Lower leg skin (tissue), 4 donors: ENCODE results near the gene CLDN16. TPM values are rescaled to one million over a fixed set of nuclear protein-coding genes. Genes with fewer than 3 reads are reported as not detected.

Experiments used
- DNase-seq, 2 donors: peaks; one replicate each; pipeline ENCODE4 v3.0.0-alpha.2; 2019; ENCODE audit warnings: low spot score in 2 of 2
- H3K4me3 ChIP-seq: fragments of 200-600 bp; sonication (generic); 2 replicates; pipeline ENCODE4 v1.5.1; 2017; ENCODE audit warnings: mild to moderate bottlenecking, low read depth; ENCODE audit not compliant: poor library complexity, severe bottlenecking
- POLR2A ChIP-seq, 2 donors: fragments of 450-650 bp; IDR thresholded peaks; one replicate each; pipeline ENCODE4 v1.6.1; 2016 to 2017; ENCODE audit warnings: antibody characterized with exemption in 2 of 2, mild to moderate bottlenecking in 1 of 2, moderate library complexity in 1 of 2
- WGBS, 2 donors: methylation state at CpG; one replicate each; pipeline ENCODE4 v1.1.5; 2018; 5-methylcytosine and 5-hydroxymethylcytosine counted together
- intact Hi-C: fragments of 100-400 bp; cut with DNase I; formaldehyde crosslinking; loops from one replicate; pipeline ENCODE4 v1.15.0; 2023; ENCODE audit warnings: low total_unique reads
- total RNA-seq, 4 donors: library from RNA; depleted of rRNA; stranded (reverse); fragments of >200 nt; gene quantifications; one replicate each; pipeline ENCODE4 v1.1.0, GENCODE V29; 2016
- TF ChIP-seq, protein P1 (sequence below), 3 donors: fragments of 450-650 bp; IDR thresholded peaks; one replicate each; pipeline ENCODE4 v1.5.1; 2016; ENCODE audit warnings: antibody characterized with exemption in 3 of 3, mild to moderate bottlenecking in 3 of 3, moderate library complexity in 2 of 3

Gene CLDN16
- total RNA-seq, 4 donors from 2014 or later: 1.1 to 5.1 (median 2.2) TPM

DNA sequence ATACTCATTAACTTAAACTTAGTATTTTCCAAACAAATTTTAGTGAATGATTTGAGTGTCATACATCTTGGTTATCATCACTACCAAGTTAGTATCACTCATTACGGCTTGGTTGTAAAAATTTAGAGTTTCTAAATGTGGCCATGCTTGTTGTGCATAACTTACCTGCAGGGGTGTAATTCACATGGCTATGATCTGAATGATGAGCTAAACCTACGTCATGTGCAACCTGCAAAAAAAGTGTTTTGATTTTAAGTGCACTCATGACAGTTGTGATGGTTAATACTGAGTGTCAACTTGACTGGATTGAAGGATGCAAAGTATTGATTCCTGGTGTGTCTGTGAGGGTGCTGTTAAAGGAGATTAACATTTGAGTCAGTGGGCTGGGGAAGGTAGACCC lies 17.6 kb upstream of the CLDN16 start:
- TF ChIP-seq, protein P1, sequence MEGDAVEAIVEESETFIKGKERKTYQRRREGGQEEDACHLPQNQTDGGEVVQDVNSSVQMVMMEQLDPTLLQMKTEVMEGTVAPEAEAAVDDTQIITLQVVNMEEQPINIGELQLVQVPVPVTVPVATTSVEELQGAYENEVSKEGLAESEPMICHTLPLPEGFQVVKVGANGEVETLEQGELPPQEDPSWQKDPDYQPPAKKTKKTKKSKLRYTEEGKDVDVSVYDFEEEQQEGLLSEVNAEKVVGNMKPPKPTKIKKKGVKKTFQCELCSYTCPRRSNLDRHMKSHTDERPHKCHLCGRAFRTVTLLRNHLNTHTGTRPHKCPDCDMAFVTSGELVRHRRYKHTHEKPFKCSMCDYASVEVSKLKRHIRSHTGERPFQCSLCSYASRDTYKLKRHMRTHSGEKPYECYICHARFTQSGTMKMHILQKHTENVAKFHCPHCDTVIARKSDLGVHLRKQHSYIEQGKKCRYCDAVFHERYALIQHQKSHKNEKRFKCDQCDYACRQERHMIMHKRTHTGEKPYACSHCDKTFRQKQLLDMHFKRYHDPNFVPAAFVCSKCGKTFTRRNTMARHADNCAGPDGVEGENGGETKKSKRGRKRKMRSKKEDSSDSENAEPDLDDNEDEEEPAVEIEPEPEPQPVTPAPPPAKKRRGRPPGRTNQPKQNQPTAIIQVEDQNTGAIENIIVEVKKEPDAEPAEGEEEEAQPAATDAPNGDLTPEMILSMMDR (IDR thresholded peaks at IDR 0.05): no peak
- TF ChIP-seq POLR2A (IDR thresholded peaks at IDR 0.05): no peak
- DNase-seq: no peak
- intact Hi-C loops: no loop called here
- WGBS, 2 donors: 62 to 69% methylated on average over 2 of the region's 2 CpGs
- H3K4me3 ChIP-seq: no peak overlapping the region

DNA sequence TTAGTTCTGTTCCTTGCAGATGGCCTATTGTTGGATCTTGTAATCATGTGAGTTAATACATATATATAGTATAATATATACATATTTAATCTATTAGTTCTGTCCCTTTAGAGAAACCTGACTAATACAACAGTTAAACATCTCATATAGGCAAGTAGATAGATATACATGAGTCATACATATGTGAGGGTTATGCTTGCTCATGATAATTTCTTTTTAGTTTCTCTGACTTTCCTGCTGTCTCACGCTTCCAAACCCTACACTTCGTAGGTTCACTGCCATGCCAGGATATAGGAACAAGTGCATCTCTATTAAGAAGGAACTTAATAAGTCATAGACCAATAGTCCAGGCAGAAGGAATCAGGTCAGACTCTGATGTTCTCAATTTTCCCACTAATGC lies 16.8 kb upstream of the CLDN16 start:
- intact Hi-C loops: no loop called here
- DNase-seq: no peak
- TF ChIP-seq, protein P1 (IDR thresholded peaks at IDR 0.05): no peak
- TF ChIP-seq POLR2A (IDR thresholded peaks at IDR 0.05): no peak
- 28 to 37% methylated on average over 2 of the region's 2 CpGs for WGBS, 2 donors
- no peak overlapping the region for H3K4me3 ChIP-seq

DNA sequence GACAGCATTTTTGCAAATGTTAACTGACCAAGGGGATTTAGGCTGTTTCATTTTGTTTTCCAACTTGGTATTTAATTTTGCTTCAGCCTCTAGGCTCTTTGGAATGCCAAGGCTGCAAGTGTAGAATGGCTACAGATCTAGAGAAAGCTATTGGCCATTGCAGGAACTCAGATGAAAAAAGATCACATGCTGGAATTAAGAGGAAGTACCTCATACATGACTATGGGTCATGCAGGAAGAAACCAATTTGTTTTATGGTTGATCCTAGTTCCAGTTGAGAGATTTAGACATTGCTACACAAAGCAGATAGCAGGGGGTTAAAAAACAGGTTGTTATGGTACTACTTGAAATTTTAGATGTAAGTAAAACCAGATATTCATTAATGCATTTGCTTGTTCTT lies 12.7 kb upstream of the CLDN16 start:
- TF ChIP-seq, protein P1 (IDR thresholded peaks at IDR 0.05): no peak
- no peak for TF ChIP-seq POLR2A (IDR thresholded peaks at IDR 0.05)
- intact Hi-C loops: no loop called here
- H3K4me3 ChIP-seq: no peak overlapping the region
- no peak for DNase-seq

DNA sequence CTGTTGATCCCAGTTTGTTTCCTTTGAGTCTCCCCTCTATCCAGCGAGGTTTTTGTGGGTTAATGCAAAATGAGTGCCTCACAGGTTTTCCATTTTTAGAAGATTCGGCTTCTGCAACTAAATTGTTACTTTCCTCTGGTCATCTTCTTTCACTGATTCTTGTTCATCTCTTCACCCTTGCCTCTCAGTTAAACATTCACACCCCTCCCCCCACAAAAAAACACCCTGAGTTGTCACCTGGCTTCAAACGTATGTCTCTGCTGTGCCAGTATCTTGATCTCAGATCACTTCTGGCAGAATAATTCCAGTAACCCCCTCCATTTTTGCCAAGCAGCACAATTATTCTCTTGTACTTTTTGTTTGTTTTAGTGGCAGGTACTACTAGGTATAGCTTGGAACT lies 12.3 kb upstream of the CLDN16 start:
- intact Hi-C loops: no loop called here
- TF ChIP-seq, protein P1 (IDR thresholded peaks at IDR 0.05): no peak
- no peak for TF ChIP-seq POLR2A (IDR thresholded peaks at IDR 0.05)
- DNase-seq: no peak
- WGBS, 2 donors: 63% methylated on average over 3 of the region's 3 CpGs
- H3K4me3 ChIP-seq: no peak overlapping the region

DNA sequence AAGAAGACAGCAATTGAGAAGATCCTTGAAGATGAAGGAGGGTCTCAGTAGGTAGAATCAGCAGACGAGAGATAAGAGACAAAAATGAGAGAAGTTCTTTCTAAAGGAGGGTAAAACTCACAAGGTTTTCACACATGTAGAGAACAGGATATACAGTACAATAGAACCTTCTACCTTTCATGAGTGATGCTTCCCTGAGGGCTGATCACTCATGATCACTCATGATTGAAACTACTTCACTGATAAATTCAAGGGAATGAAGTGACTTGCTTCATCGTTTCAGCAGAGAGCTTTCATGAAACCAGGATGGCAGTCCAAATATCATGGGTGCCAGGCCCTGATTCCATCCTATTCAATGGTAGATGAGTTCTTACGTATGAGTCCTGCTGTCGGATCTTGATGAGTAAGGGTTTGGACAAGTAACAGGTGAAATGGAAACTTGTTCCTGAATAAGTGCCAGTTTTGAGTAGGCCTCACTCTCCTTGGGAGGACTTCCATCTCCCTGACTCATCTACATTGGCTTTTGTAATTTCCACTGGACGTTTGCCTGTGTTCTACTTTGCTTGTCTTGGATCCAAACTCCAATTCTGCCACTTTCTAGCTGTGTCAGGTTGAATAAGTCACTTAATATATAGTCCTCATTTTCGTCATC lies 9.6 kb upstream of the CLDN16 start:
- no peak for TF ChIP-seq POLR2A (IDR thresholded peaks at IDR 0.05)
- TF ChIP-seq, protein P1 (IDR thresholded peaks at IDR 0.05): no peak
- H3K4me3 ChIP-seq: no peak overlapping the region
- DNase-seq: peak in 1 of 2 donors; percentile 58
- intact Hi-C loops: no loop called here
- WGBS, 2 donors: 45 to 56% methylated on average over 6 of the region's 6 CpGs

DNA sequence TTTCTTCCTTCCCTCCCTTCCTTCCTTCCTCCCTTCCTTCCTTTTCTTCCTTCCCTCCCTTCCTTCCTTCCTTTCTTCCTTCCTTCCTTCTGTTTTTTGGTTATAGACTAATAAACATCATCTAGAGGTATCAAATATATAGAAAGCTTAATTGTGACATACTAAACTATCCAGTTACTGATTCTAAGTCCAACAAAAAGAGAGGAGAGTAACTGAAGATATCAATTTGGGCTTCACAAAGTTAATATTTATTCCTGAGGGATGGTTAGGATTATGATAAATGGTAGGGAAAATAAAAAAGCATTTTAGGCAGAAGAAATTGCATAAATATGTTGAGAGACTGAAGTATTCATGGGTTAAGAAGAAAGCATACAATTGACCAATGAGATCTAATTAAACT lies 7.8 kb upstream of the CLDN16 start:
- H3K4me3 ChIP-seq: no peak overlapping the region
- intact Hi-C loops: no loop called here
- TF ChIP-seq POLR2A (IDR thresholded peaks at IDR 0.05): no peak
- TF ChIP-seq, protein P1 (IDR thresholded peaks at IDR 0.05): no peak
- no peak for DNase-seq
